HG02973 (cell line): ENCODE measurements around the gene FAM53B.

ENCODE experiments used
- ATAC-seq: cut with Tn5 transposase; IDR thresholded peaks from one replicate; pipeline ENCODE4 v1.9.1; 2021; ENCODE audit warnings: moderate library complexity; ENCODE audit not compliant: unreplicated experiment

FAM53B gene

DNA sequence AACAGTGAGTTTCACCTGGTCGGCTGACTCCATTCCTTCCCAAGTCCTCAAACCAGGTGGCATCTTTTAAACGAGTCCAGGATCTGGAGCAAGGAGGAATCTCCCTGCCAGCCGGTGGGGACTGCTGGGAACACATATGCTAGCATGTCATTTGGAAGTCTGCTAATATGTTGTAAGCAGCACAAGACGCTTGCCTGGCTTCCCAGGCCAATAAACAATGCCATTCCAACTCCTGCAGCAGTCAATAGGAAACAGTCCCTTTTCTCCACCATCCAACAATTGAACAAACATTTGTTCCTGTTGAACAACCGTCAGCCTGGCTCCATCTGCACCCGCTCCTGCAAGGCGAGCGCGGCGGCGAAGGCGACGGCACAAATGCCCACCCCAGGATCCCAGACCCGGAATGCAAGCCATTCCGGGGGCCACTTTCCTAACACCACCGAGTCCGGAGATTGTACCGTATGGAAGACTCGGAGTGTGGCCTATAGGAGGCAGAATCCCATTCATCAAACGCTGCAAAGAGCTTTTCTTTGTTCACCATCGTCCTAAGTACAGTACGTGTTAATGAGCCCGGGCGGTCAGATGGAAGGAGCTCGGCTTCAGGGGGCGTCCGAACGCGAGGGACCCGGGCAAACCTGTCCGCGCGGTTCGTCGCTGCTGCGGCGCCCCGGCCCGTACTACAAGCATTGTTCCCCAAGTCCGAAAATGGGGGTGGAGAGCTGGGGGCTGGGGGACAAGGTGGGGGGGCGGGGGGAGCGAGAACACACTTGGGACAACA is 1.6 kb downstream of the FAM53B start:
- no peak for ATAC-seq

GRCh38 chr10:124741922-124742412 is 2.2 kb downstream of the FAM53B start:
- ATAC-seq: no peak

DNA sequence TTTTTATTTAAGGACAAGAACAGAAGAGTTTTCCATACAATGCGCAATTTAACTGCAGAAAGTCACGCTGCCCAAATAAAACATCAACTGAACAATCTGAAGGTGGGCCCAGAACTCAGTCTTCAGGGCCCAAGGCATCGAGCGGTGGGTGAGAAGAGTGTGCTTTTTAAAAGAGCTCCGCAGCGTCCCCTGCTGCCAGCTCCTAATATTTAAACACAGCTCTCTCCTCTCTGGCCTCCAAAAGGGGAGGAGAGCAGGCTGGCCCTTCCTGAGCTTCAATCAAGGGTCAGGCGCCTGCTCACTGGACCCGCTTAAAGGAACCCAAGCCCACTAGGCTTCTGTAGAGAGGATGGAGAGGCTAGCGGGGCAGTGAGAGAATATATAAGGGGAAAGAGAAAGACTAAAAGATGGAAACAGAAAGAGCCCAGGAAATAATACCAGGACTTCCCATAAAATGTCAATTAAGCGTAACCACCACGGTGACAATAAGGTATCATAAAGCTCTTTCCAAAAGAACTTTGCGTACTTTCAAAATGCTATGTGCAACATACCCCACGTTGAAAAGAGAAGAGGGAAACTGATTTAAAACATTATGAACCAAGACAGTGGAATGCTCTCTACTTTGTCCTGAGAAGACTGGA is 2.8 kb downstream of the FAM53B start:
- ATAC-seq: peak; percentile 35

DNA sequence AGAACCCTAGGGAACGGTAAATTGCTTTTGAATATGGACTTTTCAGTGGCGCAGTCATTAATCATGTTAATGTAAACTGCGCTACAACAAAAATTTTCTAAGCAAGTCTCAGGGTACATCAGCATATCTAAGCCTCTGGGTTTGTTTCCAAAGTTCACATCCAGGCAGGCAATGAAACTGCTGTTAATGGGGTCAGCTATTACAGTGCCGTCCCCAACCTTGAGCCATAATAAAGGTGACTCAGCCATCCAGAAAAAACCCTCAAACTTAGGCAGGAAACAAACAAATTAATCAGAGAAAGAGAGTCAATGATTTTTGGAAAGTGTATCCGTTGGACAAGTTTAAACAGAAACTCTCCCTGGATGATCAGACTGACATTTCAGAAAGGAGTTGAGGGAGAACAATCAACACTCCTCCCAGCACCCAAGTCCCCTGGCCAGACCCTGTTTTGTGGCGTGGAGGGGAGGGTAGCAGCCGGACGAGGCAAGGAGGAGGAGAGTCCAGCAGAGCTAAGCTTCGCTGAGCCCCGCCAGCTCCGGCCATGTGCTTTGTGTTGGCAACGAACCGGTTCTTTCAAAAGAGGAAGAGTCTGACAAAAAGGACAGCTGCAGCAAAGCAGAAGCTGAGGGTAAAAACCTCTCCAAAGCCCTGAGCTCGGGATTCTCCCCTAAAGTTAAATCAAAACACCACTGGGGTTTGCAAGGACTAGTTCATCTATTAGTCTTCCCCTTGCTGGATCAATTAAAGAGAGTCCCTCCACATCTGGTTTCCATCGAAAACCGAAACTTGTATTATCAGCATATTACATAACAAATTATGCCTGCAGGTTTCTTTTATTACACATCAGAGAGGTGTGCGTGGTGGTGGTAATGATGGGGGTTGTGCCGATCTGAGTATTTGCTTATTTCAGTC is 3.6 kb downstream of the FAM53B start:
- peak; percentile 16 for ATAC-seq

- no peak for ATAC-seq
These were observed 4.2 kb downstream of the FAM53B start for GRCh38 chr10:124739986-124740368.

DNA sequence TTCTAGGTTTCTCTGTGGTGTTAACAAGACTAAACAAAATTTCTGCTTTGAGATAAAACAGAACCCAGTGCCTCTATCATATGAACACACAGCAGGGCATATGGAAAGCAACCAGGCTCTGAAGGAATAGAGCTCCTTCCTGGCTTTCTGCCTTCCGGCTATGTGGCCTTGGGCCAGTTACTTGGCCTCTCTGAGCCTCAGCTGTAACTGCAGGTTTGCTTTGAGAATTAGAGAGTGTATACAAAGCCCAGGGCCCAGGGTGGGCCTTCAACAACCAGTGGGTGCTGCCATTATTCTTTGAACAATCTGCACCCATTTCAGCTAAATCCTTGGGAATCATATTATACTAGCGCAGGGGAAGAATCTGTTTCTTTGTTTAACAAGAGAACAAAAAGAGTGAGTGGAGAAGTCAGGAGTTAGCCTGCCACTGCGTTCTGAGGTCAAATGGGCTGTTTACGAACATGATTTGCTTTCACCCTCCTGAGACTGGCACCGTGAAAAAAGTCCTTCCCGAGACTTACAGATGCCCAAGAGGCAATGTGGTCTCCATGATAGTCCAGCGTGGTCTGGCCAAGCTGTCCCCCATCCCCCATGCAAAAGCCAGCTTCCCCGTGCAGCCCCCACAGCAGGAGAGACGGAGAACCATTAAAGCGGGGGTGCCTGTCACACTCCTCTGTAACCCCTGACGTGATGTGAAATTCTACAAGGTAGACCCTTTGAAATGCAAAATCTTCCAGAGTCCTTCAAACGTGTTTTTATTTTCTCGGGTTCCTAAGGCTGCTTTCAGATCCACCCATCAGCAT is 4.9 kb downstream of the FAM53B start:
- no peak for ATAC-seq

GRCh38 chr10:124738441-124738840 is 5.7 kb downstream of the FAM53B start:
- no peak for ATAC-seq

DNA sequence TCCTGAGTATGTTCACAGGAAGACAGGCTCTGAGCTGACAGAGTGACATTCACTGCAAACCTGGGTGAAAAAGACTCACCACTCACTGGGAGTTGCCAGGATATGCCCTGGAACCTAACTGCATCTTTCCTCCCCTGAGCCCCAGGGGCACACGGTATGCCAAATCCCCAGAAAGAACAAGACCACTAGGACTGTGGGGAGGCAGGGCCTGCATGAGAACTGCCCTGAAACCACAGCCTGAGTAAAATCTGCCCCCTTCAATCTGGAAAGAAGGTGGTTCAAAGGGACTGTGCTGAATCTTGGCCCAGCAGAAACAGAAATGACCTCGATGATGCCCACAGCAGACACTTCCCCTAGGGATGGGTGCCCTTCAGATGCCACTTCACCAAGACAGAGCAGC is 6.5 kb downstream of the FAM53B start:
- ATAC-seq: no peak

DNA sequence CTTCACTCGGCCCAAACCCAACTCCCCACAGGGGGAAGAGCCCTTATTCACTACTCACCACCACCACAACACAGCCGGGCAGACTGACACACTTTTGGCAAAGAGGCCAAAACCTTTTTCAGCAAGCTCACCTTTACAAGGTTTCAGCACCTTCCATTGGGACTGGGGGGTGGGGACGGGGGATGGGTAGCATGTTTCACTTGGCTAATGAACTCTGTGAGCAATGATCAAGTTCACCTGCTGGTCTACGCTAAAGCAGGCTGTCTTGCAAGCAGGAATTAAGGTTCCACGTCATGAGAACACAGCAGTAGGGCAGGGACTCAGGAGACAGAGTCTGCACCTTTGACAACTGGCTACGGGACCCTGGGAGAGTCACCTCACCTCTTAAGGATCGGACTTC is 7.0 kb downstream of the FAM53B start:
- ATAC-seq: no peak

DNA sequence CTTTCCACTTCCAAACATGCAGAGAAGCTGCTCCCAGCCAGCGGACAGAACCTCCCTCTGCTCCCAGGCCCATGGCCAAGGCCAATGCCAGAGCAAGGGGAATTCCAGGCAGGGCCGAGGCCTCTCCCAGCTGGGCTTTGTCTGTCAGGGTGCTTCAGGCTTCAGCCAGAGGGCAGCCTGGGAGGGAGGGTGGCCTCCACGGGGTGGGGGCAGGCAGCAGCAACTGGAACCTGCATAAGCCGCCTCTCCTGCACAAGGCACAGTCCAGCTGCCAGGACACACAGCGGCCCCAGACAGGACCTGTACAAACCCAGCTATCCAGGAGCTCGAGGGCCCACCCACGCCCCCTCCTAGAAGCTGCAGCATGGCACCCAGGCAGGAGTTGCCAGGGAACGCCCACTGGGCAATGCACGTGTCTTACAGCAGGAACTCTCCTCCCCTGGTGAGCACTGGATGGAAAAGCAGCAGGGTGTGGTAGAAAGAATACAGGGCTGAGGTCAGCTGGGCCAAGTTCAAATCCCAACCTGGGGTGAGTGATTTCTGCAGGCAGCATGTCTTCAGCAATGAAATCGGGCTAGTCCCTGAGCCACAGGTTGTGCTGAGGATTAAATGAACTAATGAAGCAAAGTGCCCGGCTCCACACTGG is 7.6 kb downstream of the FAM53B start:
- no peak for ATAC-seq

GRCh38 chr10:124735491-124736286 is 8.5 kb downstream of the FAM53B start:
- ATAC-seq: no peak

DNA sequence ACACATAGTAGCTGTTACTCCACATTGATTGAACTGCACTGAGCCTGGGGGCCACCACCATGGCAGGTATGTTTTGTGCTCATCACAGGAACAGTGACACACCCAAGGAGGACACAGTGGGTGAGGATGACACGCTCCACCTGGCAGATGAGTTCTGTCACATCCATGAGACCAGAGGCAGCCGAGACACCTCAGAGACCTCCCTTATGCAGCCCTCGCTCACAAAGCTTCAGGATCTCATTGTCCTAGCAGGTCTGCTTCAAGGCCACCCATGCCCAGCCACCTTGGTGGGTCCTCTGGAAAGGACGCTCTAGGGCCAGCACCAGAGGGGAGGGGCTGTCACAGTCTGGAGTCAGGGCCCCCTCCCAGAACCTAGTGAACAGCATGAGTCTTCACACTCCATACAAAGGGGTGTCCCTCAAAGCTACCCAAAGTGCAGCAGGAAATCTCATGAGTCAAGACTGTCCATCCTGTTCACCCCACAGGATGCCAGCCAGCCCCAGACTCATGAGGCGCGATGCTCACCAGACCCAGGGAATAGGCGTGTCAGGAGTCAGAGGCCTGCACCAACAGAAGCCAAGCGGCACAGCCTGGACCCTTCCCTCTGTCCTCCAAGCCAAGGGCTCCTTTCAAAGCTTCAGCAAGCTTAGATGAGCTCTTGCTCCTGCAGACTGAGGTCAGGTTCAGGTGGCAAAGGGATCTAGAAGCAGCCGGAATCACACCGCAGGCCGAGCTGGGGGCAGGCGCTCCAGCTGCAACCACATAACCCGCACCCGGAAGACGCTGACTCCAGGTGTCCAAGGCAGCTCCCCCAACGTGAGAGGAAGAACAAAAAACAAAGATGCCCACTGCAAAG is 9.6 kb downstream of the FAM53B start:
- ATAC-seq: no peak

DNA sequence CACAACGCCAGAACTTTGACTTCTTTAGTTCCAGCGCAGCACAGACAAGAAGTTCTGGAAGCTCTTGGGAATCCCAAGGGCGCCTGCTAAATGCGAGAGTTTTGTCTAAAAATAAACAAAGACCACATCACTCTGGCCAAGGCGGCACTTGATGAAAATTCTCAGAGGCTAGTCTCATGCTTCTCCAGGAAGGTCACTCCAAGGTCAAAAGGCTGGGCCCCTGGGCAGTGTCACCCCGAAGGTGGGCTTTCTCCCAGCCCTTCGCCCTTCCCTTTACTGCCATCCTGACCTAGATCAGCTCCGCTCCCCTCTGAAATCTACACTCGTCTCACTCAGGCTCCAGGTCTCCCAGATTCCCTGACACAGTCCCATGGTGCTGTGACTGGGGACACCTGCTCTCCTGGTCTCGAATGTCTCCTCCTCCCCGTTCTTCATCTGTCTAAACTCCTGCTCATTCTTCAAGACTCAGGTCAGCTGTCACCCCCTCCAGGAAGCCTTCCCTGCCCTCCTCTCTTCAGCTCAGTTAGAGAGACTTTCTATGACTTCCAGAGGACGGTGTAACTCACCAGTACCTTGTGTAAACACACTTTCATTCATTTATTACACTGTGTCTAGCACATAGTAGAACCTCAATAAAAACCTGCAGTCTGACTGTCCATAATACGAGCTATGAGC is 10.5 kb downstream of the FAM53B start:
- ATAC-seq: no peak

DNA sequence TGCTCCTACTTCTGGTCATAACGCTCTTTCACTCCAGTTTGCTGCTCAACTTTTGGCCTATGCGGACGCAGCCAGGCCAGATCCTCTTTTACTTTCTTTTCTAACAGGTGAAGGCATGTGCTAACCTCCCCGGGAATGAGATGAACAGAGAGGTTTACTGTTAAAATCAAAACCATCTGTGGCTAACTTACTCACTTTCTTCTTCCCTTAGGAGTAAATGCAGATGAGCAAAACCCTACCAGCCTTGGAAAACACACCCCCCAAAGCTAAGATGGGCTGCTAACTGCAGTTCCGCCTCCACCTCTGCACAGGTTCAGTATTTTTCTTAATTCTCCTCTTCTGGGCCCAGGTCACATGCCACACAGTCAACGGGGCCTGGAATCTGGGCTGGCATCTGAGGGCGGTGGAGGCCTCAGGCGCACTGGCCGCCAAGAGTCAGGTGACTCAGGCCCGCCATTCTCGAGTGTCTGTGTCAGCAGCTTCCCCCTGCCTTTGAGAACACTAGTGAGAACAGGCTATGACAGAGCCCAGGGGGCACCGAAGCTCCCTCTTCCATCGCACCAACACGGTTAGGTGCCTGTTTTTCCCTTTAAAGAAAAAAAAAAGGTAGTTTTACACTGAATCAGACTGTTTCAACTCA is 11.1 kb downstream of the FAM53B start:
- ATAC-seq: peak; percentile 55

DNA sequence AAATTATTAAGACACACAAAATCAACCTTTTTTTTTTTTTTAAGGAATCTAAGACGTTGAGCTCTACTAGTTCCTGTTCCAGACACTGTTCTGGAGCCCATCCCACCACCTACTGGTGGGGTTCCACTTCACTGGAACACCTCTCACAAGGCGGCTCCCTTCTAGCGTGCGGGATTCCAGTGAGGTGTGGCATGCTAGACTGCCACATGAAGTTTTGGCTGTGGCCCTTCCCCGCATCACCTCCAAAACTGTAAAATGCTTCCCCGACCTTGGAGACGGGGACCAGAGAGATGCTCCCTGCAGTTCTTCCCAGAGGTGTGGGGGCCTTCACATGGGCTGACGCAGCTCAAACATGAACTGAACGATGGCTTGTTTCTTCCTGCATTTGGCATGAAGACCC is 12.6 kb downstream of the FAM53B start:
- ATAC-seq: no peak

GRCh38 chr10:124730790-124731189 is 13.4 kb downstream of the FAM53B start:
- ATAC-seq: no peak
